ENCODE results near the gene MYPN. TPM values are rescaled to one million over a fixed set of nuclear protein-coding genes. Genes with fewer than 3 reads are reported as not detected.

The MYPN gene
- total RNA-seq, 2 experiments from 2014 or later: not detected

DNA sequence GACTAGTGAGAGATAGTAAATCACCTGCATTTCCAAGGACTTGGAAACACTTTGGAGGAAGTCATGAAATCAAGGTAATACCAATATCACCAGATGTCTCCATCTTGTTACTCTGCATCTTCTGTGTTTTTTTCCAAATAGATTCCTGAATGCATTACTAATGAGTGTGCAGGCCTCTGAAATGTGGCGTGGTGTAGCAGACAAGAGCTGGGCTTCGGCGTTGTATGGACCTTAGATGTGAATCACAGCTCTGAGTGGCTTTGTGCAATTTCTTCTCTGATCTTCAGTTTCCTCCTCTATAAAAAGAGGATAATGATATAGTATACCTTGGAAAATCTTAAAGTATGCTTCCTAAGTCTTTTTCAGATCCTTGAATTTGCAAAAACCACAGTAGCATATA is 9.6 kb upstream of the MYPN start:
- DNase-seq: no peak
- Mint-ChIP-seq H3K4me1 (ENCODE audit: low read depth) (no peaks in the 10 kb centered on the region), H3K4me3 (no peak overlapping the region), H3K36me3 (ENCODE audit: low read depth) (no peaks in the 10 kb centered on the region), H3K27ac (no peak overlapping the region), H3K27me3 (ENCODE audit: low read depth) (no peaks in the 10 kb centered on the region), H3K9me3 (no peaks in the 10 kb centered on the region)
- CTCF ChIA-PET: no interaction called here
- intact Hi-C loops (cut with micrococcal nuclease): no loop called here

DNA sequence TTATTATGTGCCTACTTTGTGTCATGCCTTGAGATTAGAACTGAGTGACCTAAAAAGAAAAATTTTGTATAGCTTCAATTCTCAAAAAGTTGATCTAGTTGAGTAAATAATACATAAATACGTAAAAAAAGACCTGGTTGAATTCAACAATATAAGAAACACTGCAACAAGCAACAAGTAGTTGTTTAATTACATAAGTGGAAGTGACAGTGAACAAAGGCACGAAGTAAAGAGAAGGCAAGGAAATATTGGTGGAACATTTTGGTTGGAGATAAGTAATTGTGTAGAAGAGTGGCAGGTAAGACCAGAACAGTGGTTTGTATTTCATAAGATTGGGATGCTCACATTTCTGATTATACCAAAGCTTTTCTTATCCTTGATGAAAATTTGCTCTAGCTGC is 8.2 kb upstream of the MYPN start:
- Mint-ChIP-seq H3K4me1 (ENCODE audit: low read depth) (no peaks in the 10 kb centered on the region), H3K4me3 (no peak overlapping the region), H3K27me3 (ENCODE audit: low read depth) (no peaks in the 10 kb centered on the region), H3K27ac (no peak overlapping the region), H3K9me3 (no peaks in the 10 kb centered on the region), H3K36me3 (ENCODE audit: low read depth) (no peaks in the 10 kb centered on the region)
- intact Hi-C loops (cut with micrococcal nuclease): no loop called here
- CTCF ChIA-PET: interaction anchor here (0.6 kb wide), 1 partner anchor 54 kb away, joined by 3 read pairs; no protein-coding TSS in a partner anchor
- DNase-seq: no peak

DNA sequence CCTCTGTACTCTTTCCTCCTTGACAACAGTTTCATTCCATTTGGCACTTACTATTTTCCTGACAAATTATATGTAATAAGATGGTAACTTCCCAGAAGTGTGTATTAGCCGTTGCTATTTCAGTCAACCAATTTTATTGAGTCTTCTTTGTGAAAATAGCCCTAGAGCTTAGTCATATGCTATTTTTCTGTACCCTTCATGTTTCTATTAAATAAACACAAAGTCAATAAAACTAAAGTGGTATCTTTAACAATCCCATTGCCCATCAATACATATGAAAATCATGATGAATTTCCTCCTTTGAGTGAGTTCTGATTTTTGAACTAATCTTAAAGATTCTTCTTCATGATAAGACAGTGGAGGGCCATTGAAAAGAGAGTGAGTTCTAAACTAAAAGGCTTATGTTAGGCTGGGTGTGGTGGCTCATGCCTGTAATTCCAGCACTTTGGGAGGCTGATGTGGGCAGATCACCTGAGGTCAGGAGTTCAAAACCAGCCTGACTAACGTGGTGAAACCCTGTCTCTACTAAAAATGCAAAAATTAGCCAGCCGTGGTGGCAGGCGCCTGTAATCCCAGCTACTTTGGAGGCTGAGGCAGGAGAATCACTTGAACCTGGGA is 5.9 kb upstream of the MYPN start:
- no peaks in the 10 kb centered on the region for H3K9me3 Mint-ChIP-seq
- H3K4me3 Mint-ChIP-seq: no peak overlapping the region
- H3K36me3 Mint-ChIP-seq (ENCODE audit: low read depth): no peaks in the 10 kb centered on the region
- no peaks in the 10 kb centered on the region for H3K4me1 Mint-ChIP-seq (ENCODE audit: low read depth)
- CTCF ChIA-PET: interaction anchor here (0.5 kb wide), 1 partner anchor 153 kb away, joined by 3 read pairs; no protein-coding TSS in a partner anchor
- no peak for DNase-seq
- intact Hi-C loops (cut with micrococcal nuclease): no loop called here
- H3K27ac Mint-ChIP-seq: no peak overlapping the region
- peaks cover 3% of the 10 kb centered on the region for H3K27me3 Mint-ChIP-seq (ENCODE audit: low read depth)

DNA sequence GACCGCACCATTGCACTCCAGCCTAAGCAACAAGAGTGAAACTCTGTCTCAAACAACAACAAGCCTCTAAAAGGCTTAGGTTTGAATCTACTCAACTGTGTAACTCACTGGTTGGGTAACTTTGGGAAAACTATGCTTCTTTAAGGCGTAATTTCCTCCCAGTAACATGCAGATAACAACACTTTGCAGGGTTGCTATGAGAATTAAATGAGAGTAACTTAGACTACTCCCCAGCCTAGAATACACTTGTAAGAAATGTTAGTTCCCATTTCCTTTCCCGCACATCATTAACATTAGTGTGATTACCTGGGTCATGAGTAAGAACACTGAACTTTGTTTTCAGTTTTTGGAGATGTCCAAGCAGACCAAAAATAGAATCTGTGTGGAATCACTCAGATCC is 5.4 kb upstream of the MYPN start:
- H3K4me3 Mint-ChIP-seq: no peak overlapping the region
- H3K27ac Mint-ChIP-seq: no peak overlapping the region
- H3K36me3 Mint-ChIP-seq (ENCODE audit: low read depth): no peaks in the 10 kb centered on the region
- no peak for DNase-seq
- H3K9me3 Mint-ChIP-seq: no peaks in the 10 kb centered on the region
- intact Hi-C loops (cut with micrococcal nuclease): no loop called here
- H3K27me3 Mint-ChIP-seq (ENCODE audit: low read depth): peaks cover 3% of the 10 kb centered on the region
- CTCF ChIA-PET: interaction anchor here (0.5 kb wide), 1 partner anchor 154 kb away, joined by 3 read pairs; no protein-coding TSS in a partner anchor
- no peaks in the 10 kb centered on the region for H3K4me1 Mint-ChIP-seq (ENCODE audit: low read depth)

DNA sequence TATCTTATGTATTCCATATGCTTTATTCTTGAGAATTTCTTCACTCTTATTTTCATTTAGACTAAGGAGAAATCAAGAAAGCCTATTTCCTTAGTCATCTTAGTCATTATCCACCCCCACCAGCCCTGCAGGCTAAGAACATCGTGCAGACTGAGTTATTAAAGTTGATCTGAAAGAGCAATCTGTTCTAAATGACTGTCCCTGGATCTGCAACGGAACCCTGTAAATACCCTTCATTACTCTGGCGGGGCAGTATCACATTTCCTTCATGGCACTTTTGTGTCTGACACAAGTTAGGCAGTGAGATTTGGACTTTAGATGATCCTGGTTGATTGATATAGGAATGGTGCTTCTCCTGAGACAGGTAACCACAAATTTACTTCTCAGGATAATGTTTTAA is 3.5 kb upstream of the MYPN start:
- no peak for DNase-seq
- H3K9me3 Mint-ChIP-seq: no peaks in the 10 kb centered on the region
- no peak overlapping the region for H3K4me3 Mint-ChIP-seq
- peaks cover 3% of the 10 kb centered on the region for H3K27me3 Mint-ChIP-seq (ENCODE audit: low read depth)
- H3K27ac Mint-ChIP-seq: no peak overlapping the region
- intact Hi-C loops (cut with micrococcal nuclease): no loop called here
- no peaks in the 10 kb centered on the region for H3K4me1 Mint-ChIP-seq (ENCODE audit: low read depth)
- CTCF ChIA-PET: no interaction called here
- H3K36me3 Mint-ChIP-seq (ENCODE audit: low read depth): no peaks in the 10 kb centered on the region

DNA sequence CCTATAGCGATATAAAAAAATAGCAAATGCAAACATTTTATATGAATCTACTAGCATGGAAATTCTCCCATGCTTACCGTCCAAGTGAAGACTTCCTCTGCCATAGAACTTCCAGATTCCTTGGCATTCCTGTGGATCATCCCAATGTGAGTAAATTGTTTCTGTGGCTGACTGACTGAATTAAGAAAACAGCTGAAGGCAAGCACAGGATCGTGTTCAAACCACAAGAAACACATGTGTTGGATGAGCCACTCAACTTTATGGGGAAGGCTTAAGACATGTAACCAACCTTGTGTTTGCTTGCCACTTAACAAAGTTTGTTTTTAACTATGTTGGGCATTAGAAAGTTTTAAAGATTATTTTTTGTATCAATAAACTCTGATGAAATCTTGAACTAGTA is 2.6 kb upstream of the MYPN start:
- Mint-ChIP-seq H3K27ac (no peak overlapping the region), H3K27me3 (ENCODE audit: low read depth) (peaks cover 3% of the 10 kb centered on the region), H3K36me3 (ENCODE audit: low read depth) (no peaks in the 10 kb centered on the region), H3K4me1 (ENCODE audit: low read depth) (no peaks in the 10 kb centered on the region), H3K9me3 (no peaks in the 10 kb centered on the region), H3K4me3 (no peak overlapping the region)
- intact Hi-C loops (cut with micrococcal nuclease): no loop called here
- DNase-seq: no peak
- CTCF ChIA-PET: interaction anchor here (0.6 kb wide), 2 partner anchors 163 to 822 kb away, joined by 3 read pairs; no protein-coding TSS in a partner anchor

DNA sequence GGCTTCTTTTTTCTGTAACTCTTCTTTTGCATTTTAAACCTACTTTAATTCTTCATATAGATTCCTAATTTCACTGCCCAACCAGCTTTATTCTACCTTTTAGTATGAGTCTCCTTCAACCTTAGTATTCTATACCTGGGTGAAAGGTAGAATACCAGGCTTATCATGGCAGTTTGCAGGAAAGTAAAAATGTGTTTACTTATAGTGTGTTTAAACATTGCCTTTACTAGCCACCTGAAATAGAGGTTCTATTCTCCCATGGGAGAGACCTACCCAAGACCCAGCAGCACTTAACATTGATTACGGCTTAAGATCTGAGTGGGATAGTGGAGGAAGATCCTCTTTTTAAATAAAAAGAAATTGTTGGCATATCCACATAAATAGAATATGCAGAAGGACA is 1.6 kb upstream of the MYPN start:
- no peak overlapping the region for H3K4me3 Mint-ChIP-seq
- peaks cover 3% of the 10 kb centered on the region for H3K27me3 Mint-ChIP-seq (ENCODE audit: low read depth)
- no peak overlapping the region for H3K27ac Mint-ChIP-seq
- CTCF ChIA-PET: no interaction called here
- no peaks in the 10 kb centered on the region for H3K9me3 Mint-ChIP-seq
- intact Hi-C loops (cut with micrococcal nuclease): no loop called here
- DNase-seq: no peak
- no peaks in the 10 kb centered on the region for H3K4me1 Mint-ChIP-seq (ENCODE audit: low read depth)
- no peaks in the 10 kb centered on the region for H3K36me3 Mint-ChIP-seq (ENCODE audit: low read depth)

DNA sequence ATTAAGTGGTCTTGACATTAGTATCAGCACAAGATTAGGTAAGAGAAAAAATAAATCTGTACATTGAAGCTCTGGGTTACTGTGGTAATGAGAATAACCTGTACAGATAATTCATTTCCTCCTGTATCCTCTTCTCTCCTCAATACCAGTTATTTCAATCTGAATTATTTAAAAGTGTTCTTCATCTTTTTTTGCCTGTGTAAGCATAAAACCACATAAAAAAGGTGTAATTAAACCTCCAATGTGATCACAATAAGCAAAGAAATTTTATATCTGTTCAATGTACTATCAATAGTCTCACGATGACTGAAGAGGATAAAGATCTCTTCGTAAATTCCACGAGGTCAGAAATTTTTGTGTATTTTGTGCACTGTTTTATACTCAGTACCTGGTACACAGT is 1.2 kb upstream of the MYPN start:
- H3K4me1 Mint-ChIP-seq (ENCODE audit: low read depth): no peaks in the 10 kb centered on the region
- no peaks in the 10 kb centered on the region for H3K9me3 Mint-ChIP-seq
- DNase-seq: no peak
- no peaks in the 10 kb centered on the region for H3K36me3 Mint-ChIP-seq (ENCODE audit: low read depth)
- no peak overlapping the region for H3K4me3 Mint-ChIP-seq
- intact Hi-C loops (cut with micrococcal nuclease): no loop called here
- H3K27ac Mint-ChIP-seq: no peak overlapping the region
- CTCF ChIA-PET: no interaction called here
- H3K27me3 Mint-ChIP-seq (ENCODE audit: low read depth): peaks cover 3% of the 10 kb centered on the region

DNA sequence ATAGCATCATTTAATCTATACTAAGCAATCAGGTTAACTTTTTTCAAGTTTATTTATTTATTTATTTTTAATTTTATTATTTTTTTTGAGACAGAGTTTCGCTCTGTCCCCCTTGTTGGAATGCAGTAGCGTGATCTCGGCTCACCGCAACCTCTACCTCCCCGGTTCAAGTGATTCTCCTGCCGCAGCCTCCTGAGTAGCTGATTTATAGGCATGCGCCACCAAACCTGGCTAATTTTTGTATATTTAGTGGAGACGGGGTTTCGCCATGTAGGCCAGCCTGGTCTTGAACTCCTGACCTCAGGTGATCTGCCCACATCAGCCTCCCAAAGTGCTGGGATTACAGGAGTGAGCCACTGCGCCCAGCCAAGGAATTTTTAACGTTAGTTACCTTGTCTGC is 635 bp upstream of the MYPN start:
- H3K4me1 Mint-ChIP-seq (ENCODE audit: low read depth): no peaks in the 10 kb centered on the region
- CTCF ChIA-PET: interaction anchor here (0.8 to 2.0 kb wide), 2 partner anchors 48 to 193 kb away, joined by 3 to 7 read pairs; no protein-coding TSS in a partner anchor
- H3K27ac Mint-ChIP-seq: no peak overlapping the region
- H3K36me3 Mint-ChIP-seq (ENCODE audit: low read depth): no peaks in the 10 kb centered on the region
- intact Hi-C loops (cut with micrococcal nuclease): no loop called here
- DNase-seq: no peak
- H3K27me3 Mint-ChIP-seq (ENCODE audit: low read depth): peaks cover 3% of the 10 kb centered on the region
- H3K9me3 Mint-ChIP-seq: no peaks in the 10 kb centered on the region
- no peak overlapping the region for H3K4me3 Mint-ChIP-seq

DNA sequence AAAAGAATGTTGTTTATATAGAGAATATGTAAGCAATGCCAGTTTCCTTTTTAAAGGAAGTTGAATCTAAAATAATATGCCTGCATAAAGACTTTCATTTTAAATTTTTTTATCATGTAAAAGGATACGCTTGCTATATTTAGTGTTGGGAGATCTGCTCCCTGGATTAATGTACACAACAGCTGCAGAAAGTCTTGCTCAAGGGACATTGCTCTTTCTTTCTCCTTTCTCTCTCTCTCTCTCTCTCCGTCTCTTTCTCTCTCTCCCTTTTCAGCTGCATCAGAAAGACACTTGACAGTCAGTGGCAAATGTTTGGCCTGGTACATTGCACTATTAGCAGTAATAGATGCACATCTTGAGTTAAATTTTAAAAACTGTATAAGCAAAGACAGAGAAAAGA is 739 bp downstream of the MYPN start:
- no peak overlapping the region for H3K27ac Mint-ChIP-seq
- intact Hi-C loops (cut with micrococcal nuclease): no loop called here
- no peaks in the 10 kb centered on the region for H3K4me1 Mint-ChIP-seq (ENCODE audit: low read depth)
- H3K4me3 Mint-ChIP-seq: no peak overlapping the region
- no peaks in the 10 kb centered on the region for H3K36me3 Mint-ChIP-seq (ENCODE audit: low read depth)
- H3K9me3 Mint-ChIP-seq: no peaks in the 10 kb centered on the region
- H3K27me3 Mint-ChIP-seq (ENCODE audit: low read depth): peaks cover 3% of the 10 kb centered on the region
- CTCF ChIA-PET: interaction anchor here (2.0 kb wide), 1 partner anchor 46 kb away, joined by 7 read pairs; no protein-coding TSS in a partner anchor
- no peak for DNase-seq

DNA sequence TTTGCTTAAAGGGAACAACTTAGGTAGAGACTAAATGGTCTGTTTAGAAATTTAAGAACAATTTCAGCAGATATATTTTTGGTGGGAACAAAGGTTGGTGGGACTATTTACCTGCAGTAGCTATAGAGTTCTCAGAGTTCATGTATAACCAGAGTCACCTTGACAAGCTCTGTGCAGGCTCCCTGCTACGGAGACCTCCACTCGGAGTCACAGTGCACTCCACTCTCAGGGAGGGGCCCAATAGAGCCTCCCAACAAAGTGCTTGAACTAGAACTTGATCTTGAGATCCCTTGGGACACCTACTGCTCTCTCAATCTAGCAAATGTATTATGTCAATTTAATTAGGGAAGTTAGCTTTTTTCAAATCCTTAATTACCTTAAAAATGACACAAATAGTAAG is 2.3 kb downstream of the MYPN start:
- no peaks in the 10 kb centered on the region for H3K4me1 Mint-ChIP-seq (ENCODE audit: low read depth)
- intact Hi-C loops (cut with micrococcal nuclease): no loop called here
- CTCF ChIA-PET: interaction anchor here (0.7 kb wide), 2 partner anchors 45 to 131 kb away, joined by 3 to 4 read pairs; no protein-coding TSS in a partner anchor
- no peak overlapping the region for H3K4me3 Mint-ChIP-seq
- H3K27me3 Mint-ChIP-seq (ENCODE audit: low read depth): peaks cover 6% of the 10 kb centered on the region
- no peaks in the 10 kb centered on the region for H3K9me3 Mint-ChIP-seq
- no peak for DNase-seq
- H3K36me3 Mint-ChIP-seq (ENCODE audit: low read depth): no peaks in the 10 kb centered on the region
- no peak overlapping the region for H3K27ac Mint-ChIP-seq

DNA sequence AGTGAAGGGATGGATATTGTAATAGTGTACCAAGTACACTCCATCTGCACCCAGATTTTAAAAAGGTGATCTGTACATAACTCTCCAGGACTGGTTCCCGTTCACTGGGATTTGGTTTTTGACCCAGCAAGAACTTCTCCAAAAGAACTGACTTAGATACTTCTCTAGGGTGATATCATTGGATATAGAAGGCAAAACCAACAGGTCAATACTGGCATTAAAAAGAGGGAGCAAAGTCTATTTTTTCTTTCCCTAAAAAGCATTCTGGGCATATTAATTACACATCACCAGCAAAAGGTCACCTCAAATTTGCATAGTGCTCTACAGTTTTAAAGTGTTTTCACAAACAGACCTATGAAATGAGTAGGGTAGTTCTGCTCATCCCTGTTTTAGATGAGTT is 3.5 kb downstream of the MYPN start:
- Mint-ChIP-seq H3K9me3 (no peaks in the 10 kb centered on the region), H3K4me1 (ENCODE audit: low read depth) (no peaks in the 10 kb centered on the region), H3K4me3 (no peak overlapping the region), H3K36me3 (ENCODE audit: low read depth) (no peaks in the 10 kb centered on the region), H3K27me3 (ENCODE audit: low read depth) (peaks cover 6% of the 10 kb centered on the region), H3K27ac (no peak overlapping the region)
- CTCF ChIA-PET: interaction anchor here (0.6 to 1.9 kb wide), 3 partner anchors 44 to 235 kb away, joined by 4 read pairs; no protein-coding TSS in a partner anchor
- intact Hi-C loops (cut with micrococcal nuclease): no loop called here
- DNase-seq: no peak

DNA sequence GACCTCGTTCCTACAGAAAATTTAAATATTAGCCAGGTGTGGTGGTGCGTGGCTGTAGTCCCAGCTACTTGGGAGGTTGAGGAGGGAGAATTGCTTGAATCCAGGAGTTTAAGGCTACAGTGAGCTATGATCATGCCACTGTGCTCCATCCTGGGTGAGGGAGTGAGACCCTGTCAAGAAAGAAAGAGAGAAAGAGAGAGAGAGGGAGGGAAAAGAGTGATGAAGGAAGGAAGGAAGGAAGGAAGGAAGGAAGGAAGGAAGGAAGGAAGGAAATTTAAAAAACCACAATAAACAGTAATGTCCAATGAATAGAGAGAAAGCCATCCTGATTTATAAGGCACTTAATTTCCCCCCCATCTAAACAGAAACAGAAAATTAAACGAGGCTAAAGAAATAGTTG is 9.4 kb downstream of the MYPN start:
- no peaks in the 10 kb centered on the region for H3K36me3 Mint-ChIP-seq (ENCODE audit: low read depth)
- DNase-seq: no peak
- H3K4me1 Mint-ChIP-seq (ENCODE audit: low read depth): peaks cover 1% of the 10 kb centered on the region
- intact Hi-C loops (cut with micrococcal nuclease): no loop called here
- no peaks in the 10 kb centered on the region for H3K9me3 Mint-ChIP-seq
- peaks cover 6% of the 10 kb centered on the region for H3K27me3 Mint-ChIP-seq (ENCODE audit: low read depth)
- H3K4me3 Mint-ChIP-seq: no peak overlapping the region
- no peak overlapping the region for H3K27ac Mint-ChIP-seq
- CTCF ChIA-PET: interaction anchor here (0.7 kb wide), 1 partner anchor 169 kb away, joined by 3 read pairs; no protein-coding TSS in a partner anchor

Measured in activated naive CD4-positive, alpha-beta T cell treated with anti-CD3 and anti-CD28 coated beads for 36 hours (primary cell).